ENCODE results near the gene POLRMT. TPM values are rescaled to one million over a fixed set of nuclear protein-coding genes. Genes with fewer than 3 reads are reported as not detected.
"Not testable (repeated sequence)": the region's sequence is repeated elsewhere in the genome, so short reads cannot be mapped to it uniquely, and the experiment has no call there.

The POLRMT gene
- total RNA-seq, 1 donor from 2014 or later, result 14.1 TPM

DNA sequence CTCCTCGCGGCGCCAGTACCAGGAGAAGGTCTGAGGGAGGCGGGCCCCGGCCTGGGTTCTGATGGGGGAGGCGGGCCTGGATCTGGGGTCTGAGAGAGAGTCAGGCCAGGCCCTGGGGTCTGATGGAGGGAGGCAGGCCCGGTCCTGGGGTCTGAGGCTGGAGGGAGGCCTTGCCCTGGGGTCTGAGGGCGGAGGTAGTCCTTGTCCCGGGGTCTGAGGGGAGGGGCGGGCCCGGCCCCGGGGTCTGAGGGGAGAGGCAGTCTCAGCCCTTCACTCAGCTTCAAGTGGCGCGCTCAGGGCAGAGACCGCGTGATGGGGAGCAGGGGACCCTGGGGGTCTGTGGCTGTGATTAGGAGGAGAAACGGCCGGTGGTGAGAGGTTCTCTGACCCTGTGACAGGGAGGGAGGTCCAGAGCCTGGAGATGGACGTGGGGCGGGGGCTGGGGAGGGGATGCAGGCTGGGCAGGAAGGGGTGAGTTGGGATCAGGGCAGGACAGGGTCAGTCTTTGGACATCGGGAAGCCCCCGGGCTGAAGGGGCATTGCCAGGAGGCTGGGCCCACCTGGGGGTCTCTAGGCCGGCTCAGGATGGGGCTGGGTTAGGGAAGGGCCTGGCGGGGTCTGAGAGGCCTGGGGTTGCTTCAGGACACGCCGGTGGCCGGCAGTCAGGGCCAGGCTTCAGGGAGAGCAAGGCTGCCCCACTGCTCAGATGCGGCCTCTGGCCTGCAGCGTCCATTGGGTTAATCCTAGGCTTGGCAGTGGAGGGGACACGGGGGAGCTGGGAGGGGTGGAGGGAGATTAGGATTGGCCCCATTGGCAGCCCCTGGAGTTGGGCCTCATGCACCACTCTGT lies 25.0 kb downstream of the POLRMT start:
- TF ChIP-seq EZH2phosphoT487 (IDR thresholded peaks at IDR 0.05) (no peak), EZH2 (IDR thresholded peaks at IDR 0.05) (no peak)
- TF ChIP-seq, protein P1, sequence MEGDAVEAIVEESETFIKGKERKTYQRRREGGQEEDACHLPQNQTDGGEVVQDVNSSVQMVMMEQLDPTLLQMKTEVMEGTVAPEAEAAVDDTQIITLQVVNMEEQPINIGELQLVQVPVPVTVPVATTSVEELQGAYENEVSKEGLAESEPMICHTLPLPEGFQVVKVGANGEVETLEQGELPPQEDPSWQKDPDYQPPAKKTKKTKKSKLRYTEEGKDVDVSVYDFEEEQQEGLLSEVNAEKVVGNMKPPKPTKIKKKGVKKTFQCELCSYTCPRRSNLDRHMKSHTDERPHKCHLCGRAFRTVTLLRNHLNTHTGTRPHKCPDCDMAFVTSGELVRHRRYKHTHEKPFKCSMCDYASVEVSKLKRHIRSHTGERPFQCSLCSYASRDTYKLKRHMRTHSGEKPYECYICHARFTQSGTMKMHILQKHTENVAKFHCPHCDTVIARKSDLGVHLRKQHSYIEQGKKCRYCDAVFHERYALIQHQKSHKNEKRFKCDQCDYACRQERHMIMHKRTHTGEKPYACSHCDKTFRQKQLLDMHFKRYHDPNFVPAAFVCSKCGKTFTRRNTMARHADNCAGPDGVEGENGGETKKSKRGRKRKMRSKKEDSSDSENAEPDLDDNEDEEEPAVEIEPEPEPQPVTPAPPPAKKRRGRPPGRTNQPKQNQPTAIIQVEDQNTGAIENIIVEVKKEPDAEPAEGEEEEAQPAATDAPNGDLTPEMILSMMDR (IDR thresholded peaks at IDR 0.05), result no peak

DNA sequence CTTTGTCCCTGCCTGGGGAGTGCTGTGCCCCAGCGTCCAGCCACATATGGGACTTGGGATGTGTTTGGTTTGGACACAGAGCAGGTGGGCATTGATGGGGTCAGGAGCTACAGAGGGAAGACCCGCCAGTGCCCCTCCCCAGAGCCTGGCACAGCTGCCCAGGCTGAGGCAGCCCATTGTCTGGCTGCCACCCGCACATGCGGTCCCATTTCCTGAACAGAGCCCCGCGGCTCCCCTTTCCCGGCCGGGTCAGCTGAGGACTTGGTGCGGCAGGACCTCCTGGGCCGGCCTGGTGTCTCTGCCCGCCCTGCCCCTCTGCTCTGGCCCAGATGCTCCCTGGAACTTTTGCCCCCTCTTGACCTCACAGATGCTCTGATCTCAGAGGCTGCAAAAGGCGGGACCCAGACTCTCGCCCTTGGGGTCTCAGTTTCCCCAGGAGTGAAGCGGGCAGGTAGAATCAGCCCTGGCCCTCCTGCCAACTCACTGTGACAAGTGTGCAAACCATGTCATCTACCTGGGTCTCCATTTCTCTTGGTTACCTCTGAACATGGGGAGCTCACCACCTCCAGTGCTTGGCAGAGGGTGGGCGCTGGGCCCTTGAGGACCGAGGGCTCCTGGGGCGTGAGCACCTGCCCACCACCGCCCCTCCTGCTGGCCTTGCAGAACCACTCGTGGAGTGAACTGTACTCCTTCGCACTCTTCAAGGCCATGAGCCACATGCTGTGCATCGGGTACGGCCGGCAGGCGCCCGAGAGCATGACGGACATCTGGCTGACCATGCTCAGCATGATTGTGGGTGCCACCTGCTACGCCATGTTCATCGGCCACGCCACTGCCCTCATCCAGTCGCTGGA lies 25.8 kb downstream of the POLRMT start:
- Histone ChIP-seq H3K36me3 (no peaks in the 10 kb centered on the region), H3K4me2 (no peak overlapping the region), H3K4me3 (no peak overlapping the region), H3K9ac (no peak overlapping the region), H3K27me3 (no peaks in the 10 kb centered on the region), H3K27ac (no peak overlapping the region), H3K4me1 (no peaks in the 10 kb centered on the region), H3K9me3 (ENCODE audit: low read depth) (no peaks in the 10 kb centered on the region), H3K79me2 (ENCODE audit: low read depth) (no peaks in the 10 kb centered on the region), H3F3A (ENCODE audit: low read depth) (no peaks in the 10 kb centered on the region), H2AFZ (replicated peaks) (no peak overlapping the region), H4K20me1 (ENCODE audit: low read depth) (no peaks in the 10 kb centered on the region)
- Mint-ChIP-seq H3K4me3 (no peak overlapping the region), H3K9me3 (peaks cover 4% of the 10 kb centered on the region), H3K27me3 (ENCODE audit: insufficient read depth, low read depth) (peaks cover 12% of the 10 kb centered on the region), H3K4me1 (peaks cover 8% of the 10 kb centered on the region), H3K27ac (peak overlapping the region; percentile 87), H3K36me3 (peaks cover 2% of the 10 kb centered on the region)
- no peak for DNase-seq (ENCODE audit: low spot score)
- TF ChIP-seq, protein P1 (IDR thresholded peaks at IDR 0.05), result no peak
- TF ChIP-seq EZH2 (IDR thresholded peaks at IDR 0.05) (no peak), EZH2phosphoT487 (IDR thresholded peaks at IDR 0.05) (no peak)

More for the DNA sequence above, 25.0 kb downstream of the POLRMT start:
- H3K27ac ChIP-seq, result no peak overlapping the region
- H3K4me3 Mint-ChIP-seq, result no peak overlapping the region
- H3F3A ChIP-seq (ENCODE audit: low read depth), result no peaks in the 10 kb centered on the region
- no peak overlapping the region for H3K4me2 ChIP-seq
- H3K9me3 Mint-ChIP-seq, result peaks cover 3% of the 10 kb centered on the region
- no peaks in the 10 kb centered on the region for H3K4me1 ChIP-seq
- no peaks in the 10 kb centered on the region for H3K36me3 ChIP-seq
- H3K9ac ChIP-seq, result no peak overlapping the region
- H3K27me3 Mint-ChIP-seq (ENCODE audit: insufficient read depth, low read depth), result peaks cover 11% of the 10 kb centered on the region
- no peak for DNase-seq (ENCODE audit: low spot score)
- H3K27me3 ChIP-seq, result no peaks in the 10 kb centered on the region
- no peak overlapping the region for H3K4me3 ChIP-seq
- H4K20me1 ChIP-seq (ENCODE audit: low read depth), result no peaks in the 10 kb centered on the region
- H2AFZ ChIP-seq (replicated peaks), result no peak overlapping the region
- peaks cover 2% of the 10 kb centered on the region for H3K36me3 Mint-ChIP-seq
- no peaks in the 10 kb centered on the region for H3K79me2 ChIP-seq (ENCODE audit: low read depth)
- H3K4me1 Mint-ChIP-seq, result peaks cover 8% of the 10 kb centered on the region
- no peak overlapping the region for H3K27ac Mint-ChIP-seq
- H3K9me3 ChIP-seq (ENCODE audit: low read depth), result no peaks in the 10 kb centered on the region

DNA sequence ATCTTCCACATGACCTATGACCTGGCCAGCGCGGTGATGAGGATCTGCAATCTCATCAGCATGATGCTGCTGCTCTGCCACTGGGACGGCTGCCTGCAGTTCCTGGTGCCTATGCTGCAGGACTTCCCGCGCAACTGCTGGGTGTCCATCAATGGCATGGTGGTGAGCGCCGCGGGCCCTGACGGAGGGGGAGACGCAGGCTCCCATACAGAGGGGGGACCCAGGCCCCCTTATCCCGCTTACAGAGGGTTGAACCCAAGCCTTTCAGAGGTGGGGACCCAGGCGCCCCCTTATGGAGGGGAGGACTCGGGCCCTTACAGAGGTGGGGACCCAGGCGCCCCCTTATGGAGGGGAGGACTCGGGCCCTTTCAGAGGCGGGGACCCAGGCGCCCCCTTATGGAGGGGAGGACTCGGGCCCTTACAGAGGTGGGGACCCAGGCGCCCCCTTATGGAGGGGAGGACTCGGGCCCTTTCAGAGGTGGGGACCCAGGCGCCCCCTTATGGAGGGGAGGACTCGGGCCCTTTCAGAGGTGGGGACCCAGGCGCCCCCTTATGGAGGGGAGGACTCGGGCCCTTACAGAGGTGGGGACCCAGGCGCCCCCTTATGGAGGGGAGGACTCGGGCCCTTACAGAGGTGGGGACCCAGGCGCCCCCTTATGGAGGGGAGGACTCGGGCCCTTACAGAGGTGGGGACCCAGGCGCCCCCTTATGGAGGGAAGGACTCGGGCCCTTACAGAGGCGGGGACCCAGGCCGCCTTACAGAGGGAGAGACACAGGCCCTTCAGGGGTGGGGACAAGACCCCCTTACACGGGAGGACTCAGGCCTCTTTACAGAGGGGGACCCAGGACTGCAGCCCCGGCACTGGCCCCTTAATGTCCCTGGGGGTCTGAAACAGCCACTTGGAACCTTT lies 28.0 kb downstream of the POLRMT start:
- not testable (repeated sequence) for H4K20me1 ChIP-seq (ENCODE audit: low read depth); H3K4me1 Mint-ChIP-seq; H3K36me3 ChIP-seq; H3K9me3 ChIP-seq (ENCODE audit: low read depth); H3K27me3 ChIP-seq; H3K4me3 Mint-ChIP-seq; H3K4me3 ChIP-seq; H3K79me2 ChIP-seq (ENCODE audit: low read depth); H3K36me3 Mint-ChIP-seq; H3F3A ChIP-seq (ENCODE audit: low read depth); H3K27ac Mint-ChIP-seq; H3K4me2 ChIP-seq; H3K27ac ChIP-seq; H3K4me1 ChIP-seq; H3K9ac ChIP-seq; H3K27me3 Mint-ChIP-seq (ENCODE audit: insufficient read depth, low read depth); DNase-seq (ENCODE audit: low spot score); H2AFZ ChIP-seq (replicated peaks)
- H3K9me3 Mint-ChIP-seq, result peaks cover 17% of the 10 kb centered on the region
- TF ChIP-seq, protein P1 (IDR thresholded peaks at IDR 0.05), result peak; percentile 4

Data from neural progenitor cell (in vitro differentiated cells).